PC-3 (cell line): ENCODE data around the gene RPS26. TPM values are rescaled to one million over a fixed set of nuclear protein-coding genes. Genes with fewer than 3 reads are reported as not detected.
"Not testable (repeated sequence)": the region's sequence is repeated elsewhere in the genome, so short reads cannot be mapped to it uniquely, and the experiment has no call there.

Source experiments
- ATAC-seq: fragments of 200-7000 bp; cut with Tn5 transposase; 2 replicates; pipeline ENCODE4 v1.9.1; 2020; ENCODE audit warnings: mild to moderate bottlenecking, moderate library complexity
- BruUV-seq: library from RNA; stranded (reverse); fragments of 400-500 nt; replicated peaks from 2 replicates; lab custom pipeline; 2021; lab: Mats Ljungman, UMichigan
- CTCF ChIA-PET: fragments of 300-600 bp; sonication (Branson Sonifier 250); formaldehyde crosslinking; loops from one replicate; lab custom pipeline; 2022; ENCODE audit warnings: antibody characterized with exemption; lab: Charles Lee
- POLR2A ChIA-PET: fragments of 300-600 bp; sonication (Branson Sonifier 250); formaldehyde crosslinking; loops from one replicate; lab custom pipeline; 2022; ENCODE audit warnings: antibody characterized with exemption; ENCODE audit not compliant: unreplicated experiment; lab: Charles Lee
- DNase-seq: peaks from one replicate; pipeline ENCODE4 v3.0.0-alpha.2; 2015
- H2AFZ ChIP-seq: fragments of 300-600 bp; sonication (generic); 2 replicates; pipeline ENCODE4 v1.6.0; 2016; ENCODE audit warnings: antibody characterized with exemption, low read length
- H3F3A ChIP-seq: fragments of 300-600 bp; sonication (generic); one replicate; pipeline ENCODE4 v1.6.0; 2017; ENCODE audit warnings: antibody characterized with exemption, low read length, control low read depth, mild to moderate bottlenecking; ENCODE audit not compliant: unreplicated experiment
- H3K27ac ChIP-seq: fragments of 300-600 bp; sonication (generic); 2 replicates; pipeline ENCODE4 v1.5.1; 2016; ENCODE audit warnings: mild to moderate bottlenecking, low read length
- H3K27me3 ChIP-seq: fragments of 300-600 bp; sonication (generic); 2 replicates; pipeline ENCODE4 v1.6.1; 2016; ENCODE audit warnings: low read length, mixed read lengths
- H3K36me3 ChIP-seq: fragments of 300-600 bp; sonication (generic); 2 replicates; pipeline ENCODE4 v1.6.1; 2016; ENCODE audit warnings: low read depth, mixed run types, low read length, mixed read lengths
- H3K4me1 ChIP-seq: fragments of 300-600 bp; sonication (generic); 2 replicates; pipeline ENCODE4 v1.5.1; 2016; ENCODE audit warnings: low read length; ENCODE audit not compliant: insufficient read depth
- H3K4me2 ChIP-seq: fragments of 300-600 bp; sonication (generic); 2 replicates; pipeline ENCODE4 v1.6.0; 2016; ENCODE audit warnings: low read length
- H3K4me3 ChIP-seq: fragments of 300-600 bp; sonication (generic); 2 replicates; pipeline ENCODE4 v1.5.1; 2016; ENCODE audit warnings: mild to moderate bottlenecking, low read length, mixed read lengths
- H3K79me2 ChIP-seq: fragments of 300-600 bp; sonication (generic); 2 replicates; pipeline ENCODE4 v1.6.1; 2017; ENCODE audit warnings: low read length, mixed read lengths
- H3K9ac ChIP-seq: fragments of 300-600 bp; sonication (generic); 2 replicates; pipeline ENCODE4 v1.6.0; 2016; ENCODE audit warnings: mild to moderate bottlenecking, low read length
- H3K9me2 ChIP-seq: fragments of 300-600 bp; sonication (generic); replicated peaks from 2 replicates; pipeline ENCODE4 v1.6.1; 2016; ENCODE audit warnings: mixed run types, low read length, mixed read lengths
- H3K9me3 ChIP-seq: fragments of 300-600 bp; sonication (generic); 2 replicates; pipeline ENCODE4 v1.6.1; 2016; ENCODE audit warnings: low read length, mixed read lengths
- H4K20me1 ChIP-seq: fragments of 300-600 bp; sonication (generic); 2 replicates; pipeline ENCODE4 v1.6.1; 2016; ENCODE audit warnings: low read length, mixed read lengths
- EZH2 ChIP-seq: fragments of 300-600 bp; sonication (generic); IDR thresholded peaks from one replicate; pipeline ENCODE4 v1.6.1; 2017; ENCODE audit warnings: antibody characterized with exemption, mild to moderate bottlenecking, low read length; ENCODE audit not compliant: unreplicated experiment
- EZH2phosphoT487 ChIP-seq: fragments of 300-600 bp; sonication (generic); IDR thresholded peaks from 2 replicates; pipeline ENCODE4 v1.6.1; 2018; ENCODE audit warnings: mild to moderate bottlenecking, antibody characterized with exemption, low read length, borderline replicate concordance
- intact Hi-C: fragments of 100-400 bp; cut with micrococcal nuclease; formaldehyde crosslinking; loops from 2 replicates; pipeline ENCODE4 v1.9.0; 2023
- total RNA-seq: library from RNA; depleted of rRNA; stranded (reverse); fragments of >200 nt; gene quantifications from 2 replicates; pipeline ENCODE4 v1.2.3, GENCODE V29; 2014
- TF ChIP-seq, protein P1 (sequence below): fragments of 300-600 bp; sonication (generic); conservative IDR thresholded peaks from 2 replicates; pipeline ENCODE4 v1.5.1; 2017; ENCODE audit warnings: antibody characterized with exemption, low read depth, mild to moderate bottlenecking, low read length

The RPS26 gene
- total RNA-seq, 1 experiment from 2014 or later, result 320 TPM

DNA sequence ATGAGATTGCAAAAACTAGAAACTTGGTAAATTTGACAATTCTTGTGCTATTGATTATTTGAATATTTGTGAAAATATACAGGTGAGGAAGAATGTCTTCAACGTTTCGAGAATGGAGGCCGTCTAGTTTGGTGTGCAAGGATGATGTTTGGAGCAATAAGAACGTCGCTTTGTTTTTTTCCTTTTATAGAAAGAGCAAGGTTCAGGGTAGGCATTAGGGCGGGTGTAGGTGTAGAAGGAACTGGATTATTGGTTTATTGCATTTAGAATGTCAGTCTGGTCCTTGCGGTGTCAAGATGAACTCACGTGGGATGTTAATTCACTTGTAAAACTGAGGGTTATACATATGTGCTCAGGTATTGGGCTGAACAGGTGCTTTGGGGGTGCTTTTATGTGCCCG lies 1.1 kb downstream of the RPS26 start:
- no TSS peak for BruUV-seq
- Histone ChIP-seq H3F3A (peaks cover 15% of the 10 kb centered on the region), H3K9me3 (no peaks in the 10 kb centered on the region), H4K20me1 (peaks cover 17% of the 10 kb centered on the region), H3K9ac (peak overlapping the region; percentile 96), H3K4me1 (peaks cover 19% of the 10 kb centered on the region), H3K79me2 (peaks cover 24% of the 10 kb centered on the region), H3K36me3 (peaks cover 24% of the 10 kb centered on the region), H3K9me2 (no peaks in the 10 kb centered on the region), H3K27ac (no peak overlapping the region), H3K4me2 (peak overlapping the region; percentile 87), H2AFZ (no peak overlapping the region), H3K4me3 (peak overlapping the region; percentile 80), H3K27me3 (no peaks in the 10 kb centered on the region)
- DNase-seq (no peak), ATAC-seq (no peak)
- ChIA-PET CTCF (no interaction called here), POLR2A (no interaction called here)
- TF ChIP-seq, protein P1, sequence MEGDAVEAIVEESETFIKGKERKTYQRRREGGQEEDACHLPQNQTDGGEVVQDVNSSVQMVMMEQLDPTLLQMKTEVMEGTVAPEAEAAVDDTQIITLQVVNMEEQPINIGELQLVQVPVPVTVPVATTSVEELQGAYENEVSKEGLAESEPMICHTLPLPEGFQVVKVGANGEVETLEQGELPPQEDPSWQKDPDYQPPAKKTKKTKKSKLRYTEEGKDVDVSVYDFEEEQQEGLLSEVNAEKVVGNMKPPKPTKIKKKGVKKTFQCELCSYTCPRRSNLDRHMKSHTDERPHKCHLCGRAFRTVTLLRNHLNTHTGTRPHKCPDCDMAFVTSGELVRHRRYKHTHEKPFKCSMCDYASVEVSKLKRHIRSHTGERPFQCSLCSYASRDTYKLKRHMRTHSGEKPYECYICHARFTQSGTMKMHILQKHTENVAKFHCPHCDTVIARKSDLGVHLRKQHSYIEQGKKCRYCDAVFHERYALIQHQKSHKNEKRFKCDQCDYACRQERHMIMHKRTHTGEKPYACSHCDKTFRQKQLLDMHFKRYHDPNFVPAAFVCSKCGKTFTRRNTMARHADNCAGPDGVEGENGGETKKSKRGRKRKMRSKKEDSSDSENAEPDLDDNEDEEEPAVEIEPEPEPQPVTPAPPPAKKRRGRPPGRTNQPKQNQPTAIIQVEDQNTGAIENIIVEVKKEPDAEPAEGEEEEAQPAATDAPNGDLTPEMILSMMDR, result no peak
- no peak for TF ChIP-seq EZH2phosphoT487
- intact Hi-C loops, result no loop called here

DNA sequence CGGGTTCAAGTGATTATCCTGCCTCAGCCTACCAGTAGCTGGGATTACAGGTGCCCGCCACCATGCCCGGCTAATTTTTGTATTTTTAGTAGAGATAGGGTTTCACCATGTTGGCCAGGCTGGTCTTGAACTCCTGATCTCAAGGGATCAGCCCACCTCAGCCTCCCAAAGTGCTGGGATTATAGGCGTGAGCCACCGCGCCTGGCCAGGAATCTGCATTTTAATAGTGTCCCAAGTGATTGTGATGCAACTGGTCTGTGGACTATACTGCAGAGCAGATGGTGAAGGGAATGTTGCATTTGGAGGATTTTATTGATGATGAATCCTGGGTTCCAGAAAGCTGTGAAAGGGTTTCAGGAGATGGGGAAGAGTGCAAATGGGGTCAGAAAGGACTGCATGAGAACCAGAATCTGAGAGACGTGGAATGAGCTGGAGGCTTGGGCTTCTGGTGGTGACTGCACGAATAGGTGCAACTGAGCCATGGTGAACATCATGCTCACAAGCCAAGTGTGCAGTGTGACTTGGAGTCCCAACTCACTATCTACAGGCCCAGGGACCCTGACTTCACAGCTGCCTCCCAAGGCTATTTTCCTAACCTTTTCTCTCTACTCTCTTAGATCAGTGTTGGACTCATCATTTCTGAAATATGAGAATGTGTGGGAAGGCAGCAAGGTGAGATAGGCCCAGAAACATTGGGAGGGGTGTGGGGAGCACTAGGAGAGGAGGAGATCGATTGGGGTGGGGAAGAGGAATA lies 4.5 kb downstream of the RPS26 start:
- Histone ChIP-seq H3K27ac (no peak overlapping the region), H3K4me2 (no peak overlapping the region), H3K9ac (no peak overlapping the region), H3K4me3 (no peak overlapping the region), H3K4me1 (peaks cover 9% of the 10 kb centered on the region), H3K36me3 (peaks cover 24% of the 10 kb centered on the region), H4K20me1 (peaks cover 17% of the 10 kb centered on the region), H3F3A (peaks cover 15% of the 10 kb centered on the region), H2AFZ (no peak overlapping the region), H3K9me3 (no peaks in the 10 kb centered on the region), H3K9me2 (no peaks in the 10 kb centered on the region), H3K79me2 (peaks cover 24% of the 10 kb centered on the region), H3K27me3 (no peaks in the 10 kb centered on the region)
- no peak for TF ChIP-seq EZH2phosphoT487
- TF ChIP-seq EZH2, result no peak
- TF ChIP-seq, protein P1, result no peak
- no TSS peak for BruUV-seq
- DNase-seq, result no peak
- intact Hi-C loops, result loop anchor here (5.0 kb wide), 1 partner anchor 71 kb away; the partner anchor contains the start of genes RPL41 and ZC3H10
- POLR2A ChIA-PET, result no interaction called here
- no peak for ATAC-seq
- CTCF ChIA-PET, result interaction anchor here (0.7 kb wide), 1 partner anchor 9 kb away, joined by 6 read pairs; no protein-coding TSS in a partner anchor

DNA sequence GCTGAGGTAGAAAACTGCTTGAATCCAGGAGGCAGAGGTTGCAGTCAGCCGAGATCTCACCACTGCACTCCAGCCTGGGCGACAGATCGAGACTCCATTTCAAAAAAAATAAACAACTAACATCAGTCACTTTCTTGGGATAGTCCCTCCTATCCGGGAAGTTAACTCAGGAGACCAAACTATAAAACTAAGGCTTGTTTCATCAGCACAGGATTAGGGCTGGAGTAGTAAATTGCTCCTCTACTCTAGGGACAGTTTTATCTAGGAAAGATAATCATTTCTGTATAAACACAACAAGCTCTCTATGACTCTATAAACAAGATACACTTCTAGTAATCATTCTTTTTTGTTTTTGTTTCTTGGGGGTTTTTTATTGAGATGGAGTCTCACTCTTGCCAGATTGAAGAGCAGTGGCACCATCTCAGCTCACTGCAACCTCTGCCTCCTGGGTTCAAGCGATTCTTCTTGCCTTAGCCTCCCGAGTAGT lies 11.7 kb downstream of the RPS26 start:
- Histone ChIP-seq H3K4me3 (no peak overlapping the region), H3K27me3 (no peaks in the 10 kb centered on the region), H3K9me3 (no peaks in the 10 kb centered on the region), H3K36me3 (no peaks in the 10 kb centered on the region), H2AFZ (no peak overlapping the region), H3F3A (no peaks in the 10 kb centered on the region), H3K4me1 (no peaks in the 10 kb centered on the region), H4K20me1 (no peaks in the 10 kb centered on the region), H3K79me2 (no peaks in the 10 kb centered on the region), H3K4me2 (no peak overlapping the region), H3K9me2 (no peaks in the 10 kb centered on the region), H3K27ac (no peak overlapping the region), H3K9ac (no peak overlapping the region)
- CTCF ChIA-PET, result interaction anchor here (0.6 kb wide), 1 partner anchor 58 kb away, joined by 4 read pairs; no protein-coding TSS in a partner anchor
- DNase-seq (no peak), ATAC-seq (no peak)
- intact Hi-C loops, result no loop called here
- TF ChIP-seq EZH2phosphoT487 (no peak), EZH2 (no peak)
- TF ChIP-seq, protein P1, result no peak
- no TSS peak for BruUV-seq
- POLR2A ChIA-PET, result no interaction called here

DNA sequence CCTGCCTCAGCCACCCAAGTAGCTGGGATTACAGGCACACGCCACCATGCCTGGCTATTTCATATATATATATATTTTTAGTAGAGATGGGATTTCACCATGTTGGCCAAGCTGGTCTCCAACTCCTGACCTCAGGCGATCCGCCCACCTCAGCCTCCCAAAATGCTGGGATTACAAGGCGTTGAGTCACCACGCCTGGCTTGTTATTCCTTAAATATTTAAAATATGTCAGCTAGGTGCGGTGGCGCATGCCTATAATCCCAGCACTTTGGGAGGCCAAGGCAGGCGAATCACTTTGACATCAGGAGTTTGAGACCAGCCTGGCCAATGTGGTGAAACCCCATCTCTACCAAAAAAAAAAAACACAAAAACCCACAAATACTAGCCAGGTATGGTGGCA lies 18.2 kb downstream of the RPS26 start:
- POLR2A ChIA-PET, H3K36me3 ChIP-seq, intact Hi-C loops, BruUV-seq, H3K27me3 ChIP-seq, H3K27ac ChIP-seq, CTCF ChIA-PET, H3K9me2 ChIP-seq, H3K9me3 ChIP-seq, H3K79me2 ChIP-seq, H3K9ac ChIP-seq, ATAC-seq, H4K20me1 ChIP-seq, H3K4me2 ChIP-seq, H3F3A ChIP-seq, H2AFZ ChIP-seq, H3K4me3 ChIP-seq, H3K4me1 ChIP-seq: not testable (repeated sequence)
- peak; percentile 53 for DNase-seq
